H1 (cell line): ENCODE data around the gene PCF11. TPM values are rescaled to one million over a fixed set of nuclear protein-coding genes. Genes with fewer than 3 reads are reported as not detected.

Experiments used
- CTCF ChIA-PET: fragments of 300-600 bp; sonication (Branson Sonifier 250); formaldehyde crosslinking; loops from one replicate; lab custom pipeline; 2021; ENCODE audit not compliant: partially characterized antibody; lab: Charles Lee
- POLR2A ChIA-PET: fragments of 300-600 bp; sonication (Branson Sonifier 250); formaldehyde crosslinking; loops from one replicate; lab custom pipeline; 2021; ENCODE audit warnings: inconsistent platforms; ENCODE audit not compliant: partially characterized antibody; lab: Charles Lee
- DNase-seq, 2 experiments: peaks; one replicate each; pipeline versions ENCODE4 v3.0.0 to v3.0.0-alpha.2; 2010 to 2022; ENCODE audit warnings: low spot score in 2 of 2, low read depth in 1 of 2, mixed read lengths in 1 of 2
- FAIRE-seq: peaks from 2 replicates; lab custom pipeline; 2011; peaks lifted over from hg19 to GRCh38; lab: Jason Lieb, UNC
- H2AFZ ChIP-seq: 2 replicates; pipeline ENCODE4 v1.8.1; 2012; ENCODE audit warnings: low read length, inconsistent platforms
- H2AK5ac ChIP-seq: 2 replicates; pipeline ENCODE4 v1.6.1; 2013; ENCODE audit warnings: low read depth, low read length
- H2BK120ac ChIP-seq: replicated peaks from 2 replicates; pipeline ENCODE3; 2013; ENCODE audit warnings: low read depth, low read length, inconsistent platforms
- H2BK12ac ChIP-seq: 2 replicates; pipeline ENCODE4 v1.6.1; 2013; ENCODE audit warnings: low read depth, low read length
- H2BK15ac ChIP-seq: 2 replicates; pipeline ENCODE4 v1.6.1; 2013; ENCODE audit warnings: low read length
- H2BK20ac ChIP-seq: 2 replicates; pipeline ENCODE4 v1.6.1; 2013; ENCODE audit warnings: low read length
- H2BK5ac ChIP-seq: 2 replicates; pipeline ENCODE4 v1.6.1; 2013; ENCODE audit warnings: low read depth, low read length
- H3K14ac ChIP-seq: 2 replicates; pipeline ENCODE4 v1.6.1; 2013; ENCODE audit warnings: inconsistent platforms; ENCODE audit not compliant: insufficient read length
- H3K18ac ChIP-seq: 2 replicates; pipeline ENCODE4 v1.6.1; 2013; ENCODE audit warnings: low read length; ENCODE audit errors: extremely low read depth
- H3K23ac ChIP-seq: 2 replicates; pipeline ENCODE4 v1.6.1; 2013; ENCODE audit warnings: inconsistent platforms; ENCODE audit not compliant: insufficient read length
- H3K23me2 ChIP-seq: 2 replicates; pipeline ENCODE4 v1.6.1; 2013; ENCODE audit warnings: low read depth, low read length
- H3K27ac ChIP-seq: 2 replicates; pipeline ENCODE4 v1.6.1; 2011; ENCODE audit warnings: low read depth, low read length, inconsistent platforms
- H3K27me3 ChIP-seq, 4 experiments: replicated peaks in 1 of 4; 1 replicate in 1 of 4; 2 replicates in 3 of 4; pipeline versions ENCODE4 v1.6.1 to v1.8.1; 2011 to 2013; ENCODE audit warnings: low read length in 3 of 4, mild to moderate bottlenecking in 3 of 4, inconsistent platforms in 2 of 4, mixed read lengths in 2 of 4, moderate library complexity in 1 of 4; ENCODE audit not compliant: control insufficient read depth in 3 of 4, insufficient read depth in 3 of 4; ENCODE audit errors: extremely low read depth in 1 of 4
- H3K36me3 ChIP-seq, 4 experiments: 2 replicates each; pipeline versions ENCODE4 v1.6.1 to v1.8.1; 2011 to 2013; ENCODE audit warnings: mild to moderate bottlenecking in 4 of 4, low read length in 3 of 4, moderate library complexity in 2 of 4, control low read depth in 1 of 4, inconsistent platforms in 1 of 4; ENCODE audit not compliant: insufficient read depth in 4 of 4, control insufficient read depth in 2 of 4
- H3K4ac ChIP-seq: replicated peaks from 2 replicates; pipeline ENCODE3; 2013; ENCODE audit warnings: low read length, low read depth, mixed read lengths, inconsistent platforms; ENCODE audit not compliant: insufficient read length
- H3K4me1 ChIP-seq, 4 experiments: replicated peaks in 1 of 4; 1 replicate in 1 of 4; 2 replicates in 3 of 4; pipeline versions ENCODE4 v1.6.1 to v1.8.1; 2011 to 2013; ENCODE audit warnings: low read length in 3 of 4, inconsistent platforms in 2 of 4, mixed read lengths in 1 of 4; ENCODE audit not compliant: insufficient read depth in 4 of 4, control insufficient read depth in 3 of 4
- H3K4me2 ChIP-seq, 2 experiments: 2 replicates each; pipeline versions ENCODE4 v1.6.1 to v1.8.1; 2011 to 2013; ENCODE audit warnings: low read depth in 2 of 2, low read length in 2 of 2, control low read depth in 1 of 2, inconsistent platforms in 1 of 2, mild to moderate bottlenecking in 1 of 2; ENCODE audit not compliant: insufficient read depth in 1 of 2
- H3K4me3 ChIP-seq, 4 experiments: fragments of 200-600, 300-600 bp in 1 of 4; sonication (generic), shearing (Covaris generic), sonication (Bioruptor Twin) in 1 of 4; 2 replicates each; pipeline versions ENCODE4 v1.5.1 to v1.8.1; 2011 to 2016; ENCODE audit warnings: low read length in 4 of 4, low read depth in 3 of 4, control low read depth in 2 of 4, inconsistent platforms in 2 of 4, mild to moderate bottlenecking in 2 of 4, mixed read lengths in 1 of 4, moderate library complexity in 1 of 4; ENCODE audit not compliant: insufficient read depth in 2 of 4; ENCODE audit errors: extremely low read depth in 1 of 4
- H3K56ac ChIP-seq: replicated peaks from 2 replicates; pipeline ENCODE3; 2013; ENCODE audit warnings: low read depth, mild to moderate bottlenecking, mixed read lengths, low read length, inconsistent platforms; ENCODE audit not compliant: insufficient read length
- H3K79me1 ChIP-seq: 2 replicates; pipeline ENCODE4 v1.6.1; 2013; ENCODE audit warnings: low read depth, low read length, control low read depth
- H3K79me2 ChIP-seq, 2 experiments: 2 replicates each; pipeline versions ENCODE4 v1.6.1 to v1.8.1; 2012 to 2013; ENCODE audit warnings: low read length in 2 of 2, mild to moderate bottlenecking in 2 of 2, inconsistent platforms in 1 of 2; ENCODE audit not compliant: insufficient read depth in 2 of 2, control insufficient read depth in 1 of 2
- H3K9ac ChIP-seq, 4 experiments: replicated peaks in 1 of 4; 1 replicate in 1 of 4; 2 replicates in 3 of 4; pipeline versions ENCODE4 v1.6.1 to v1.8.1; 2011 to 2013; ENCODE audit warnings: low read depth in 3 of 4, low read length in 3 of 4, control low read depth in 2 of 4, mild to moderate bottlenecking in 2 of 4, moderate library complexity in 2 of 4, inconsistent platforms in 1 of 4; ENCODE audit errors: extremely low read depth in 1 of 4
- H3K9me3 ChIP-seq, 2 experiments: 2 replicates each; pipeline versions ENCODE4 v1.6.1 to v1.8.1; 2012 to 2013; ENCODE audit warnings: mild to moderate bottlenecking in 2 of 2, moderate library complexity in 2 of 2, control low read depth in 1 of 2, inconsistent platforms in 1 of 2, low read depth in 1 of 2, low read length in 1 of 2, mixed read lengths in 1 of 2; ENCODE audit not compliant: insufficient read depth in 2 of 2
- H4K20me1 ChIP-seq, 2 experiments: replicated peaks in 1 of 2; 2 replicates each; pipeline versions ENCODE3 to v1.8.1; 2011 to 2013; ENCODE audit warnings: inconsistent platforms in 2 of 2, low read length in 2 of 2, mild to moderate bottlenecking in 1 of 2; ENCODE audit not compliant: insufficient read depth in 2 of 2, control insufficient read depth in 1 of 2
- H4K5ac ChIP-seq: 2 replicates; pipeline ENCODE4 v1.6.1; 2013; ENCODE audit warnings: low read length, low read depth, mixed read lengths, inconsistent platforms; ENCODE audit not compliant: insufficient read length
- H4K8ac ChIP-seq: 2 replicates; pipeline ENCODE4 v1.8.0; 2013; ENCODE audit warnings: mild to moderate bottlenecking, moderate library complexity, low read length, inconsistent platforms; ENCODE audit not compliant: insufficient read depth; ENCODE audit errors: extremely low read depth
- H4K91ac ChIP-seq: replicated peaks from 2 replicates; pipeline ENCODE3; 2013; ENCODE audit warnings: low read length, mixed read lengths, inconsistent platforms; ENCODE audit not compliant: insufficient read length
- ASH2L ChIP-seq: fragments of 200-600, 300-600 bp; sonication (generic); IDR thresholded peaks from one replicate; pipeline ENCODE4 v1.7.1; 2017; ENCODE audit warnings: low read length
- CHD1 ChIP-seq: IDR thresholded peaks from 2 replicates; pipeline ENCODE4 v1.6.1; 2012; ENCODE audit warnings: low read depth, low read length, improper control_type of control experiment
- CHD2 ChIP-seq: IDR thresholded peaks from 2 replicates; pipeline ENCODE4 v1.6.1; 2012; ENCODE audit warnings: low read length, improper control_type of control experiment
- EGR1 ChIP-seq: IDR thresholded peaks from 2 replicates; pipeline ENCODE4 v1.6.1; 2011; ENCODE audit warnings: low read depth, low read length, borderline replicate concordance
- EP300 ChIP-seq, 2 experiments: IDR thresholded peaks; 1 replicate in 1 of 2; 2 replicates in 1 of 2; pipeline ENCODE4 v1.6.1; 2011 to 2012; ENCODE audit warnings: low read depth in 2 of 2, low read length in 2 of 2, mild to moderate bottlenecking in 2 of 2, borderline replicate concordance in 1 of 2, inconsistent platforms in 1 of 2, moderate library complexity in 1 of 2
- HDAC6 ChIP-seq: IDR thresholded peaks from one replicate; pipeline ENCODE4 v1.7.1; 2012; ENCODE audit warnings: low read depth, mild to moderate bottlenecking, inconsistent platforms, low read length, moderate library complexity
- KDM5A ChIP-seq: fragments of 200-600 bp; IDR thresholded peaks from 2 replicates; pipeline ENCODE4 v1.7.1; 2012; ENCODE audit warnings: mild to moderate bottlenecking, low read length, inconsistent platforms, mixed read lengths
- NANOG ChIP-seq: IDR thresholded peaks from 2 replicates; pipeline ENCODE4 v1.6.1; 2011; ENCODE audit warnings: low read length, low read depth, mild to moderate bottlenecking, inconsistent platforms; ENCODE audit not compliant: insufficient read depth, poor library complexity, severe bottlenecking
- PHF8 ChIP-seq: fragments of 200-600 bp; sonication (generic); conservative IDR thresholded peaks from 2 replicates; pipeline ENCODE4 v1.7.1; 2012; ENCODE audit warnings: low read depth, mild to moderate bottlenecking, inconsistent platforms, low read length, moderate library complexity
- RBBP5 ChIP-seq: IDR thresholded peaks from 2 replicates; pipeline ENCODE4 v1.7.1; 2012; ENCODE audit warnings: low read depth, mild to moderate bottlenecking, inconsistent platforms, low read length, moderate library complexity, borderline replicate concordance
- RFX5 ChIP-seq: IDR thresholded peaks from 2 replicates; pipeline ENCODE4 v1.6.1; 2011; ENCODE audit warnings: low read depth, low read length, improper control_type of control experiment, borderline replicate concordance
- RNF2 ChIP-seq: fragments of 200-900, 300-1000 bp; sonication (generic); IDR thresholded peaks from 2 replicates; pipeline ENCODE4 v1.7.1; 2016; ENCODE audit warnings: borderline replicate concordance, low read depth, mild to moderate bottlenecking, antibody characterized with exemption, low read length; ENCODE audit not compliant: poor library complexity, severe bottlenecking; ENCODE audit errors: missing control alignments
- TAF1 ChIP-seq: IDR thresholded peaks from 2 replicates; pipeline ENCODE4 v1.6.1; 2011; ENCODE audit warnings: mild to moderate bottlenecking, low read depth, low read length
- WGBS, 2 experiments: shearing (Covaris generic) in 1 of 2; methylation state at CpG; one replicate each; pipeline versions ENCODE4 v1.1.6 to v1.1.7; 2013 to 2015; ENCODE audit warnings: low lambda C conversion rate in 2 of 2, mixed read lengths in 2 of 2, inconsistent platforms in 1 of 2, low coverage in 1 of 2, missing lambda C conversion rate in 1 of 2; ENCODE audit not compliant: insufficient replicate concordance in 2 of 2, insufficient coverage in 1 of 2, insufficient read length in 1 of 2; ENCODE audit errors: extremely low coverage in 1 of 2, missing lambda C conversion rate in 1 of 2; 5-methylcytosine and 5-hydroxymethylcytosine counted together
- polyA plus RNA-seq, 7 experiments: library from polyadenylated mRNA; depleted of rRNA in 3 of 7; stranded (reverse) in 5 of 7; unstranded in 2 of 7; fragments of >200 nt in 5 of 7; fragments of 200-250 nt in 2 of 7; gene quantifications; 1 replicate in 5 of 7; 2 replicates in 1 of 7; 4 replicates in 1 of 7; pipeline versions ENCODE4 v1.2.1 to v1.2.3, GENCODE V29; 2011 to 2013; ENCODE audit warnings: missing spikeins in 2 of 7, mixed read lengths in 2 of 7
- total RNA-seq: library from RNA; stranded (reverse); fragmentation: NEBNext Ultra II Directional; extraction: Animal tissue kit (Norgen Biotek cat#: 25700); gene quantifications from 2 replicates; pipeline ENCODE4 v1.2.1, GENCODE V29; 2021

PCF11 gene
- total and polyA plus RNA-seq, 2 of the 8 experiments (the other 6 are each of a cell fraction or from before 2014, with no cell fraction given) = 25.1 to 47.7 TPM

- CTCF ChIA-PET = interaction anchor here (0.7 kb wide), 1 partner anchor 230 kb away, joined by 3 read pairs; no protein-coding TSS in a partner anchor
- TF ChIP-seq KDM5A (no peak), NANOG (no peak), CHD1 (no peak), RNF2 (no peak), TAF1 (no peak), EP300 (IDR thresholded peaks at IDR 0.05; ENCODE audit: borderline replicate concordance in 1 of 2, low read depth in 2 of 2, low read length in 2 of 2) (no peak), HDAC6 (no peak), ASH2L (no peak), CHD2 (no peak), EGR1 (no peak), RBBP5 (no peak), PHF8 (no peak), RFX5 (no peak)
Measured at GRCh38 chr11:83153764-83154163, 3.2 kb upstream of the PCF11 start.

More at GRCh38 chr11:83153764-83154163, 3.2 kb upstream of the PCF11 start:
- Histone ChIP-seq H2BK20ac (no peak overlapping the region), H3K36me3 (peaks cover 0 to 5% (median 0%) of the 10 kb centered on the region in 4 experiments; a peak in 1 of 8 replicates), H3K18ac (no peak overlapping the region), H2BK12ac (no peak overlapping the region), H4K20me1 (peaks cover 3 to 4% of the 10 kb centered on the region in 2 experiments), H4K91ac (no peak overlapping the region), H3K14ac (no peak overlapping the region), H2BK120ac (no peak overlapping the region), H3K9me3 (no peaks in the 10 kb centered on the region), H3K4me3 (no peak overlapping the region), H2AFZ (no peak overlapping the region), H2AK5ac (no peak overlapping the region), H3K79me2 (peaks cover 12 to 18% of the 10 kb centered on the region in 2 experiments), H3K4me2 (no peak overlapping the region), H3K4ac (no peak overlapping the region), H2BK15ac (no peak overlapping the region), H3K23ac (no peak overlapping the region), H3K23me2 (peaks cover 3% of the 10 kb centered on the region; the same call in 1 of the 2 replicates), H4K5ac (no peak overlapping the region), H3K56ac (no peak overlapping the region), H3K79me1 (no peaks in the 10 kb centered on the region), H3K4me1 (no peaks in the 10 kb centered on the region), H3K27me3 (no peaks in the 10 kb centered on the region), H3K9ac (no peak overlapping the region), H2BK5ac (no peak overlapping the region), H3K27ac (no peak overlapping the region), H4K8ac (no peak overlapping the region)
- POLR2A ChIA-PET = no interaction called here
- FAIRE-seq (no peak), DNase-seq (no peak)
- WGBS, 2 experiments = 89% methylated on average over 6 of the region's 6 CpGs; no CpG with 5 or more reads in 1 of the 2 experiments
